GM12892 (cell line): ENCODE results near the gene XPNPEP2.

Experiments used
- DNase-seq: peaks from one replicate; pipeline ENCODE4 v3.0.0; 2011; ENCODE audit not compliant: insufficient read length
- FAIRE-seq: peaks from 2 replicates; lab custom pipeline; 2011; peaks lifted over from hg19 to GRCh38; lab: Jason Lieb, UNC
- POLR2A ChIP-seq: IDR thresholded peaks from 2 replicates; pipeline ENCODE4 v1.6.1; 2011; ENCODE audit warnings: low read depth, low read length, control low read depth
- POLR2AphosphoS5 ChIP-seq: IDR thresholded peaks from 2 replicates; pipeline ENCODE4 v1.6.1; 2011; ENCODE audit warnings: low read depth, low read length, control low read depth
- TAF1 ChIP-seq: IDR thresholded peaks from 2 replicates; pipeline ENCODE4 v1.6.1; 2011; ENCODE audit warnings: low read depth, mild to moderate bottlenecking, control low read depth, low read length, borderline replicate concordance

The XPNPEP2 gene

GRCh38 chrX:129704491-129704890 lies 34.3 kb upstream of the XPNPEP2 start:
- TF ChIP-seq POLR2AphosphoS5 (no peak), POLR2A (no peak), TAF1 (no peak)
- DNase-seq = no peak
- FAIRE-seq = no peak

GRCh38 chrX:129705377-129705925 lies 33.3 kb upstream of the XPNPEP2 start:
- DNase-seq = no peak
- TF ChIP-seq TAF1 = no peak
- TF ChIP-seq POLR2A = no peak
- no peak for TF ChIP-seq POLR2AphosphoS5
- FAIRE-seq = no peak

- DNase-seq (no peak), FAIRE-seq (no peak)
- TF ChIP-seq TAF1 = no peak
- no peak for TF ChIP-seq POLR2AphosphoS5
- no peak for TF ChIP-seq POLR2A
Observed at GRCh38 chrX:129705988-129706387, 32.8 kb upstream of the XPNPEP2 start.

GRCh38 chrX:129706400-129707072 lies 32.2 kb upstream of the XPNPEP2 start:
- DNase-seq (no peak), FAIRE-seq (no peak)
- TF ChIP-seq POLR2AphosphoS5 (no peak), POLR2A (no peak), TAF1 (no peak)

GRCh38 chrX:129714581-129714980 lies 24.2 kb upstream of the XPNPEP2 start:
- FAIRE-seq (no peak), DNase-seq (no peak)
- TF ChIP-seq POLR2A = no peak
- TF ChIP-seq POLR2AphosphoS5 = no peak
- TF ChIP-seq TAF1 = no peak

DNA sequence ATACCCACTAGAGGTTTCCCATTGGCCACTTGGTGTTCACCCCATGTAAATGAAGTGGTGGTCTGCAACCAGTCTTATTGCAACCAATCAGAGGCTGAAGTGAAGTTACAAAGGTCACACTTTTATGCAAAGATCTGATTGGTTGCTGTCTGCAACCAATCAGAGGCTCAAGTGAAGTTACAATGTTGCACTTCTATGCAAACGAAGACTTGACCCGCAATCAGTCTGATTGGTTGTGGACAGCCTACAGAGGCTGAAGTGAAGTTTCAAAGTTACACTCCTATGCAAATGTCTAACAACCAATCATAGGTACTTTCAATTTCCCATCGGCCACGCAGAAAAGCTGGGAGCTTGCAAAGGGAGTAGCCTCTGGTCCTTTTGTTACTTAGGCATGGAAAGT lies 22.3 kb upstream of the XPNPEP2 start:
- TF ChIP-seq POLR2A (no peak), POLR2AphosphoS5 (no peak), TAF1 (no peak)
- DNase-seq (no peak), FAIRE-seq (no peak)

DNA sequence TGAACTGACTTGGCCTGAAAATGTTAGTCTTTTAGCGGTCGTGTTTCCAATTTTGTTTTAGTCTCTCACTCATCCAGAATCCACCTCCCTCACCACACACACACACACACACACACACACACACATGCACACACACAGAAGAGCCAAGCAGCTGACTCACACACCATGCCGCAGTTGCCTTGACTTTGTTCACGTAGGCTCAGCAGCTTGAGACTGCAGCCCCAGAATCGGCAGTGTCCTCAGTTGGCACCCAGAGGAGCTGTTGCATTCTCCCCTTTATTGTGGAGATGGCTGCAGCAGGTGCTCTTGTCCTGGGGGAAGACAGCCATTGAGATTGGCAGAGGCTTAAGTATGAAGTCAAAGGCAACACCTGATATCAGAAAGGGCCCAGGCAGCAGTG lies 20.9 kb upstream of the XPNPEP2 start:
- DNase-seq (no peak), FAIRE-seq (no peak)
- TF ChIP-seq TAF1 (no peak), POLR2A (no peak), POLR2AphosphoS5 (no peak)

- DNase-seq = no peak
- FAIRE-seq = no peak
- TF ChIP-seq POLR2A (no peak), POLR2AphosphoS5 (no peak), TAF1 (no peak)
Observed at GRCh38 chrX:129718676-129719075, 20.1 kb upstream of the XPNPEP2 start.

DNA sequence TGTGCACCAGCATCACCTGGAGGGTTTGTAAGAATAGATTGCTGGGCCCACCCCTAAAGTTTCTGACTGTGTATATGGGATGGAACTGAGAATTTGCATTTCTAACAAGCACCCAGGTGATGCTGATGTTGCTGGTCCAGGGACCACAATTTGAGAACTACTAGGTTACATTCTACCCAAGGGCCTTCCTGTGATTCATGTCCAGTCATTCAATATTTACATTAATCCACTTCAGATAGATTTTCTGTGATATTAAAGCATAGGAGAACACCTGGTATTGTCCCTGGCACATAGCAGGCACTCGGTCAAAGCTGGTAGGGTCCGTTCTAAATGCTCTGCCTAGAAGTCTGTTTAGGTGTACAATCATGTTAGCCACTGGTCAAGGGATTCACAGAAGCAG lies 19.5 kb upstream of the XPNPEP2 start:
- TF ChIP-seq POLR2A (no peak), TAF1 (no peak), POLR2AphosphoS5 (no peak)
- DNase-seq = no peak
- no peak for FAIRE-seq

DNA sequence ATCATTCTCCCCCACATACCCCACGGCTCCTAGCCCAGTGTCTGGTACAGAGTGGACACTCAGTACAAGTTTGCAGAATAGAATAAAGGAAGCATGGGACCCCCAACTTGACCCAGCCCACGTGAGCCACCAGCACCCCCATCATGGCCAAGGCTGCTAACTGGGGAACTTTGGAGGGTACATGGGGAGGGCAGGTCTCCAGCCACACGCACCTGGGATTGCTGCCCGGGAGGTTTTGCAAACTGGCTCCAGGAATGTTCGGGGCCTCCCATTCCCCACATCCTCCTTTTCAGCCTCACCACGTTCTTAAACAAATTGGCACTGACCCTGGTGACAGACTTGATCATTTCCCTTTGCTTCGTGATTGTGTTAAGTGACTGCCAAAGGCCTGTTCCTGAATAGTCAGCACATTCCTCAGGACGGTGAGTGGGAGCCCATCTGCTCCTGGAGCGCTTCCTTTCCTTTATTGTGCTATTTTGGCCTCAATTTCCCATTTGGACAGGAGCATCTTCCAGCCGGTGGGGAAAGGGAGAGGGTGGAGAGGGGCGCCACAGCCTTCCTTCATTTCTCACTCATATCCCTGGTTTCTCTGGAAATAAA lies 18.7 kb upstream of the XPNPEP2 start:
- TF ChIP-seq POLR2A (no peak), POLR2AphosphoS5 (no peak), TAF1 (no peak)
- no peak for DNase-seq
- FAIRE-seq = no peak

DNA sequence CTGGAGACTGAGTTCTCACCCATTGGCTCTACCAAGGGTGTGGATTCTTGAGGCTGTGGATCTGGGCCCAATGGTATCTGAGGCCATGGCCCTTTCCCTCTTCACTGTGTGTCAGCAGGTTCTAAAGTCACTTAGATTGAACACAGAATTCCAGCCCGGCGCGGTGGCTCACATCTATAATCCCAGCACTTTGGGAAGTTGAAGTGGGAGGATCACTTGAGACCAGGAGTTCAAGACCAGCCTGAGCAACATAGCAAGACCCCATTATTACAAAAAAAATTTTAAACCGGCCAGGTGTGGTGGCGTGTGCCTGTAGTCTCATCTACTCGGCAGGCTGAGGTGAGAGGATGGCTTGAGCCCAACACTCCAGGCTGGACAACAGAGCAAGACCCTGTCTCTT lies 18.0 kb upstream of the XPNPEP2 start:
- FAIRE-seq (no peak), DNase-seq (no peak)
- TF ChIP-seq POLR2A = no peak
- no peak for TF ChIP-seq POLR2AphosphoS5
- TF ChIP-seq TAF1 = no peak

DNA sequence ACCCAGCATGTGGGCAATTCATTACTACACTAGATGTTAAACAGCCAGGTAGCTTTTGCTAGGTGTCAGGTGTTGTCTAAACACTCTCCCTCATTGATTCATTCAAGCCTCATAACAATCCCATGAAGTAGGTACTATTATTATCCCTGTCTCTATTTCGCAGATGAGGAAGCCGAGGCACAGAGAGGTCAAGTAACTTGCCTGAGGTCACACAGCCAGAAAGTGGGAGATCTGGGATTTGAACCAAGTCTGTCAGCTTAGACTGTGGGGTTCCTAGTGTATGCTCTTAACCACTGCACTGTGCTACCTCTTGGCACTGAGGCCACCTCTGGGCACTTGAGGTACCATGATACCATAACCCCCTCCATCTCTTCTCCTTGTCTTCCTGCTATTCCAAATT lies 17.4 kb upstream of the XPNPEP2 start:
- DNase-seq (no peak), FAIRE-seq (no peak)
- TF ChIP-seq POLR2AphosphoS5 (no peak), POLR2A (no peak), TAF1 (no peak)
